AG09309 (cell line): Measurements from ENCODE around the gene MRC2.

Experiments used
- DNase-seq: peaks from one replicate; pipeline ENCODE4 v3.0.0-alpha.2; 2010; ENCODE audit warnings: low read depth
- H3K4me3 ChIP-seq: 2 replicates; pipeline ENCODE4 v1.5.1; 2011; ENCODE audit warnings: mild to moderate bottlenecking, low read depth, low read length, moderate library complexity; ENCODE audit not compliant: control insufficient read depth
- TF ChIP-seq, protein P1 (sequence below): IDR thresholded peaks from 2 replicates; pipeline ENCODE4 v1.5.1; 2011; ENCODE audit warnings: mild to moderate bottlenecking, low read depth, low read length, inconsistent platforms; ENCODE audit not compliant: insufficient read depth, control insufficient read depth; ENCODE audit errors: missing control alignments

MRC2 gene

DNA sequence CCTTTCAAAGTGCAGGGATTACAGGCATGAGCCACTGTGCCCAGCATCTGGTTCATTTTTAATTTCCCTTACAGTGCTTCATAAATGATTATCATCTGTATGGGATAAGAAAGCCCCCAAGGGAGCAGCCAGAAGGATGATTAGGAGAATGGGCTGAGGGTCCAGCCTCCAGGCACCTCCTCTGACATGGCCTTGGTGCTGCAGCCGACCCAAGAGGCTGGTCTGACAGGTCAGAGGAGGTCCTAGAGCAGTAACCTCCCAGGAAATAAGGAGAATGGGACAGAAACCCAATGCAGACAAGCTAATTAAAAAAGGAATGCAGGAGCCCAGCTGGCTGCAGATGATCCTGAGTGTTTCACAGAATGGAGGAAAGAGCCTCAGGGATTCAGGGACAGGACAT is 29.0 kb downstream of the MRC2 start:
- TF ChIP-seq, protein P1, sequence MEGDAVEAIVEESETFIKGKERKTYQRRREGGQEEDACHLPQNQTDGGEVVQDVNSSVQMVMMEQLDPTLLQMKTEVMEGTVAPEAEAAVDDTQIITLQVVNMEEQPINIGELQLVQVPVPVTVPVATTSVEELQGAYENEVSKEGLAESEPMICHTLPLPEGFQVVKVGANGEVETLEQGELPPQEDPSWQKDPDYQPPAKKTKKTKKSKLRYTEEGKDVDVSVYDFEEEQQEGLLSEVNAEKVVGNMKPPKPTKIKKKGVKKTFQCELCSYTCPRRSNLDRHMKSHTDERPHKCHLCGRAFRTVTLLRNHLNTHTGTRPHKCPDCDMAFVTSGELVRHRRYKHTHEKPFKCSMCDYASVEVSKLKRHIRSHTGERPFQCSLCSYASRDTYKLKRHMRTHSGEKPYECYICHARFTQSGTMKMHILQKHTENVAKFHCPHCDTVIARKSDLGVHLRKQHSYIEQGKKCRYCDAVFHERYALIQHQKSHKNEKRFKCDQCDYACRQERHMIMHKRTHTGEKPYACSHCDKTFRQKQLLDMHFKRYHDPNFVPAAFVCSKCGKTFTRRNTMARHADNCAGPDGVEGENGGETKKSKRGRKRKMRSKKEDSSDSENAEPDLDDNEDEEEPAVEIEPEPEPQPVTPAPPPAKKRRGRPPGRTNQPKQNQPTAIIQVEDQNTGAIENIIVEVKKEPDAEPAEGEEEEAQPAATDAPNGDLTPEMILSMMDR = no peak
- no peak overlapping the region for H3K4me3 ChIP-seq
- DNase-seq = no peak

DNA sequence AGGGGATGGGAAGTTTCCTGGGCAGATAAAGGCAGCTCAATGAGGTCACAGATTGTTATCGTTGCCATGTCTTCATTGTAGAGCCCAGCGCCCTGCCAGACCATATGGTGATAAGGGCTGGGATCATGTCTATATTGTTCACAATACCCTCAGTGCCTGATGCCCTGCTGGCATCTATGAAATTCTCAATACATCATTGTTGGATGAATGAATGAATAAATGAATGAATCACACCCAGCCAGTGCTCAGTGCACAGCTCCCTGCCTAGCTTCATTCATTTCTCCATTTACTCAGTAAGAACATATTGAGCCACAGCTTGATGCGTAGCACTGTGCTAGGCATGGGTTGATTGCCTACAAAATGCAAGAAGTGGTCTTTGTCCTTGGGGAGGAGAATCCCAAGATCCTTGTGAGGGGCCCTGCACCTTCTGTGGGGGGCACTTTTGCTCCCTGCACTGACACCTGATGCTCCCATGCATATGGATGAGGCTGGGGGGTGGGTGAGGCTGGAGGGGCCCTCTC is 29.7 kb downstream of the MRC2 start:
- H3K4me3 ChIP-seq = no peak overlapping the region
- DNase-seq = no peak
- TF ChIP-seq, protein P1 = no peak

DNA sequence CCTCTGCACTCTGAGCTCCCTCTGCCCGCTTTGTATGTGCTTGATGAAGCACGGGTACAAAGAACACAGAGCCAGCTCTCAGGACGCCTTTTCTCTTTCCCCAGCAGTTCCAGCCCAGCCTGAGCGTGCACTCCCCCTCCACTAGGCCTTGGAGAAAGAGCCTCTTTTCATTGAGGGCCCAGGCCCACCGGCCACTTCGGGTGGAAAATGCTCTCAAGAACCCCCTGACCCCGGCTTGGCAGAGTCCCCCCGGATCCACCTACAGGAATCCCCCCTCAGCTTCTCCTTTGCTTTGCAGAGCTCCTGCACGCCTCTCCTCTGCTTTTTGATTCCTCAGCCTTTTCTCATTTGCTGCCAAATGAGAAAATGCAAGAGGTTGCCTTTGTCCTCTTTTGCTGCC is 30.2 kb downstream of the MRC2 start:
- TF ChIP-seq, protein P1 = no peak
- DNase-seq = no peak
- no peak overlapping the region for H3K4me3 ChIP-seq

DNA sequence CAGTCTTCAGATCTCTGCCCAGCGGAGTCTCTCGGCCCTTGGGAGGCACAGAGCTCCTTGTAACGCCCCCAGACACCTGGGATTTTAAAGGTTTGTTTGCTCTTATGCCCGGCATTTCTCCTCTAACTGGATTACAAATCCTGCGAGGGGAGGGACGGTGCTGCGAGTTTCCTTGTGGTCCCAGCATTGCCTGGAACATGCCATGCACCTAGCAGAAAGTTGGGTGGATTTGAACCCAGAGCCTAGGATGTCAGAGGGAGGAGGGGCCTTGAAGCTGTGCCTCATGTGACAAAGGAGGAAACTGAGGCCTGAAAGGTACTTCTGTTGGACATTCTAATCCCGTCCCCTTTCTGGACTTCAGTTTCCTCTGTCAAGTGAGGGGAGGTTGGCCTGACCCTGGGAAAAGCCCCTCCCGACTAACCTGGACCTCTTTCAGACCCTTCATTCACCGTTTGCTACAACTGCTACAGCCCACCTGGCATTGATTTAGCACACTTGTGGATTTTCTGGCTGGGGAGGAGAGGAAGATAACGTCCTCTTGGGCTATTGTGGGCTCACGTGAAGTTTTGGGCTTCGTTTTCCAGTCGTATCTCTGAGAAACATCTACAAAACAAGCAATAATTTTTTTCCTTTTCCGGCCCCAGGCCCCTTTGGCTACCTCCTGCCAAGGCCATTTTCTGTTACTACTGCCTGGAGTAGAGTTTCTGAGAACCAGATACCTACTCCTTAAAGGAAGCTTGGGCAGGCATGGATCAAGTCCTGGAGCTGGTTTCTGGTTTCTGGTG is 30.9 kb downstream of the MRC2 start:
- TF ChIP-seq, protein P1 = no peak
- DNase-seq = no peak
- H3K4me3 ChIP-seq = no peak overlapping the region

DNA sequence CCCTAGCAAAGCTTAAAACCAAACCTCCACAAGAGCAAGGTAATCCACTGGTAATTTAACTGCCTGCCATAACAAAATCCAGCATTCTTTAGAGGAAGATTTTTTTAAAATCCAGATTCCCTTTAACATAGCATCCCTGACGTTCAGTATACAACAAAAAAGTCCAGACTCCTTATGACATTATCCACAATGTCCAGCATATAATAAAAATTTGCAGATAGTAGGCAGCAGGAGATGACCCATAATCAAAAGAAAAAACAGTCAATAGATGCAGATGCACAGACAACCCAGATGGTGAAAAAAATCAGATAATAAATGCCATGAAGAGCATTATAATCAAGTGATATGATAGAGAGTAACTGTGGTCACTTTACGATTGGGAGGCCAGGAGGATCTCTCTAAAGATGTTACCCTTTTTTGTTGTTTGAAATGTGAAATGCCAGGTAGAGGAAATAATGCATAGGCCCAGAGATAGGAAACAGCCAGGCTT is 33.2 kb downstream of the MRC2 start:
- H3K4me3 ChIP-seq = no peak overlapping the region

DNA sequence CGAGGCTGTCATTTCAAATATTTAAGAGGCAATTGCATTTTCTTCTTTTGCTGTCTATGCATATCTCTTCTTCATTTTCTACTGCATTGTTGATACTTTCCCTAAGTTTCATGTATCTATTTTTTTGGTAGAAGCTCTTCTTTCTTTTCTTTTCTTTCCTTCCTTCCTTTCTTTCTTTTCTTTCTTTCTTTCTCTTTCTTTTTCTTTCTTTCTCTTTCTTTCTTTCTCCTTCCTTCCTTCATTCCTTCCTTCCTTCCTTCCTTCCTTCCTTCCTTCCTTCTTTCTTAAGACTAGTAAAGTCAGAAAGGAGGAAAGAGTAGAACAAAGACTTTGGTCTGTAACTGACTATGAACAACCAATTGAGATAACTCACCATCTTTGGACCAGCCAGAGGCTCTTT is 33.9 kb downstream of the MRC2 start:
- no peak overlapping the region for H3K4me3 ChIP-seq
- DNase-seq = no peak
- TF ChIP-seq, protein P1 = no peak

More for the DNA sequence above, 33.2 kb downstream of the MRC2 start:
- TF ChIP-seq, protein P1 = no peak
- DNase-seq = no peak
